ENCODE measurements around the gene PHLPP1.

GRCh38 chr18:62988471-62988870, 273.1 kb downstream of the PHLPP1 start:
- TF ChIP-seq CTCF (conservative IDR thresholded peaks at IDR 0.05; ENCODE audit: low read depth, low read length) (no peak), BHLHE40 (IDR thresholded peaks at IDR 0.05; ENCODE audit: low read depth, low read length) (no peak), NFE2L2 (IDR thresholded peaks at IDR 0.05; ENCODE audit: low read depth, low read length) (no peak), RCOR1 (IDR thresholded peaks at IDR 0.05; ENCODE audit: insufficient replicate concordance, low read length) (no peak), POLR2A (IDR thresholded peaks at IDR 0.05; ENCODE audit: low read depth, low read length) (no peak), SMC3 (IDR thresholded peaks at IDR 0.05; ENCODE audit: low read depth, low read length) (no peak), MXI1 (IDR thresholded peaks at IDR 0.05; ENCODE audit: borderline replicate concordance, low read depth, low read length) (no peak), RAD21 (IDR thresholded peaks at IDR 0.05; ENCODE audit: low read length) (no peak)

Measured in IMR-90 (cell line).